Mucosa of descending colon (tissue), 3 donors: ENCODE results near the gene CST5. TPM values are rescaled to one million over a fixed set of nuclear protein-coding genes. Genes with fewer than 3 reads are reported as not detected.
"Not testable (repeated sequence)": the region's sequence is repeated elsewhere in the genome, so short reads cannot be mapped to it uniquely, and the experiment has no call there.

Experiments
- ATAC-seq: fragments of 200-7000 bp; cut with Tn5 transposase; one replicate; pipeline ENCODE4 v1.9.1; 2020; ENCODE audit warnings: mild to moderate bottlenecking, moderate library complexity
- DNase-seq, 3 donors: peaks; one replicate each; pipeline ENCODE4 v3.0.0-alpha.2; 2020
- H3K36me3 ChIP-seq: fragments of 200-600 bp; one replicate; pipeline ENCODE4 v1.8.0; 2021; ENCODE audit warnings: low read depth, mild to moderate bottlenecking
- H3K4me1 ChIP-seq: fragments of 200-600 bp; one replicate; pipeline ENCODE4 v1.8.0; 2021; ENCODE audit warnings: low read depth, mild to moderate bottlenecking
- H3K4me3 ChIP-seq: fragments of 200-600 bp; one replicate; pipeline ENCODE4 v1.8.0; 2021; ENCODE audit warnings: mild to moderate bottlenecking
- H3K9me3 ChIP-seq: fragments of 200-600 bp; one replicate; pipeline ENCODE4 v1.8.0; 2021; ENCODE audit warnings: mild to moderate bottlenecking
- intact Hi-C, 2 donors: fragments of 100-400 bp; cut with DNase I in 1 of 2; cut with micrococcal nuclease in 1 of 2; formaldehyde crosslinking; loops; one replicate each; pipeline versions ENCODE4 v1.11.0 to v1.11.1; 2022; cut with DNase I, micrococcal nuclease
- total RNA-seq, 3 donors: library from RNA; stranded (reverse); fragmentation: NEBNext Ultra II Directional in 2 of 3; extraction: Animal tissue kit (Norgen Biotek cat#: 25700) in 2 of 3; gene quantifications; one replicate each; pipeline versions ENCODE4 v1.2.1 to v1.2.4, GENCODE V29; 2021 to 2023
- TF ChIP-seq, protein P1 (sequence below): fragments of 200-600 bp; IDR thresholded peaks from one replicate; pipeline ENCODE4 v1.8.0; 2022; ENCODE audit warnings: antibody characterized with exemption, mild to moderate bottlenecking
- donor health status: DM: no; HTN: no; CAD: no; lungs with moderate emphysema.
- donor health status: DM: no; HTN: no; CAD: no.
- donor health status: DM: no; HTN: yes; CAD: no.

Gene CST5
- total RNA-seq, 3 donors from 2014 or later = not detected

DNA sequence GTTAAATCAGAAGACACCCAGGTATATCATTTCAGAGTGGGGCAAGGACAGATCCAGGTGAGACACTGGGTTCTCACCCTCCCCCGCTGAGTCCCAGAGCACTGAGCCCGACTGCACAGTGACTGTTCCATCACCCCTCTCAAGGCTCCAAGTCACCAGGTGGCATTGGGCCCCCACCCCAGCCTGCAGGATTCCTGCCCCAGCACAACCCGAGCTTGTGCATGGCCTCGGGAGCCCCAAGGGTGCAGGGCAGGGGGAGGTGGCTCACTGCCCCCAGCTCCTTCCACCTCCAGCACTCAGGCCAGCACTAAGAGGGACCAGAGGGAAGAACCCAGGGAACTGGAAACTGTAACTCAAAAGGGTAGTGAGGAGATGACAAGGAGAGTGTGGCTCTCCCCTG is 39.3 kb upstream of the CST5 start:
- TF ChIP-seq, protein P1, sequence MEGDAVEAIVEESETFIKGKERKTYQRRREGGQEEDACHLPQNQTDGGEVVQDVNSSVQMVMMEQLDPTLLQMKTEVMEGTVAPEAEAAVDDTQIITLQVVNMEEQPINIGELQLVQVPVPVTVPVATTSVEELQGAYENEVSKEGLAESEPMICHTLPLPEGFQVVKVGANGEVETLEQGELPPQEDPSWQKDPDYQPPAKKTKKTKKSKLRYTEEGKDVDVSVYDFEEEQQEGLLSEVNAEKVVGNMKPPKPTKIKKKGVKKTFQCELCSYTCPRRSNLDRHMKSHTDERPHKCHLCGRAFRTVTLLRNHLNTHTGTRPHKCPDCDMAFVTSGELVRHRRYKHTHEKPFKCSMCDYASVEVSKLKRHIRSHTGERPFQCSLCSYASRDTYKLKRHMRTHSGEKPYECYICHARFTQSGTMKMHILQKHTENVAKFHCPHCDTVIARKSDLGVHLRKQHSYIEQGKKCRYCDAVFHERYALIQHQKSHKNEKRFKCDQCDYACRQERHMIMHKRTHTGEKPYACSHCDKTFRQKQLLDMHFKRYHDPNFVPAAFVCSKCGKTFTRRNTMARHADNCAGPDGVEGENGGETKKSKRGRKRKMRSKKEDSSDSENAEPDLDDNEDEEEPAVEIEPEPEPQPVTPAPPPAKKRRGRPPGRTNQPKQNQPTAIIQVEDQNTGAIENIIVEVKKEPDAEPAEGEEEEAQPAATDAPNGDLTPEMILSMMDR = no peak
- H3K4me3 ChIP-seq = no peak overlapping the region
- intact Hi-C loops = no loop called here
- H3K36me3 ChIP-seq = no peaks in the 10 kb centered on the region
- DNase-seq (no peak), ATAC-seq (no peak)
- H3K4me1 ChIP-seq = no peaks in the 10 kb centered on the region
- no peaks in the 10 kb centered on the region for H3K9me3 ChIP-seq

DNA sequence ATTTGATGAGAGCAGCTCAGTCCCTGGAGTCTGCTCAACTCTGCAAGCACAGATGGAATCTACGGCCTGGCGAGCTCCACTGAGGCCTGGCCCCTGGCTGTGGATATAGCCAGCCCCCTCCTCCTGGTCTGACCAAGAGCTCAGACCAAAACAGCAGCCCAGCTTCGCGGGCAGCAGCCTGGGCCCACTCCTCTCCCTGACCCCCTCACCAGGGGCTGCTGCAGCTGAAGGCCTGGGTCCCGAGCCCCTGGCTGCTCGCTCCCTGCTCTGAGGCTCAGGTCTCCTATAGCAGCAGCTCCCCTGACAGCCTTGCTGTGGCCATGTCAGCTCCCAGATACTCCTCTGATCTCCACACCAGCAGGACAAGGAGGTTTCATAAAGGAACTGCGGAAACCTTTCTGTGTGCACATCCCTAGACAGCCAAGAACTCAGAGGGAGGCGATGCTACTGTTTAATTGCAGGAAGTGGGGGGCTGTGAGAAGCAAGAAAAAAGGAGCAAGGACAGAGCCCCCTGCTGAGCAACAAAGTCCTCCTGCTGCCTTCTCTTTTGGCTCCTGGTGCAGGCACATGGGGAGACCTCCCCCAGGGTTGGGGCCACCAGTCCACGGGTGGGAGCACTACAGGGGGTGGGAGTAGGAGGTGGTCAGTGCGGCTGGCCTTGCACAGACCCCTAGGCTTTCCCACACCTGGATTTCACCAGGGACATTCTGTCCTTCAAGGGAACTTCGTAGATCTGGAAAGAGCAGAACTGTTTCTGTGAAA is 38.7 kb upstream of the CST5 start:
- DNase-seq (no peak), ATAC-seq (no peak)
- Histone ChIP-seq H3K9me3 (no peaks in the 10 kb centered on the region), H3K36me3 (no peaks in the 10 kb centered on the region), H3K4me1 (no peaks in the 10 kb centered on the region), H3K4me3 (no peak overlapping the region)
- TF ChIP-seq, protein P1 = no peak
- intact Hi-C loops = no loop called here

DNA sequence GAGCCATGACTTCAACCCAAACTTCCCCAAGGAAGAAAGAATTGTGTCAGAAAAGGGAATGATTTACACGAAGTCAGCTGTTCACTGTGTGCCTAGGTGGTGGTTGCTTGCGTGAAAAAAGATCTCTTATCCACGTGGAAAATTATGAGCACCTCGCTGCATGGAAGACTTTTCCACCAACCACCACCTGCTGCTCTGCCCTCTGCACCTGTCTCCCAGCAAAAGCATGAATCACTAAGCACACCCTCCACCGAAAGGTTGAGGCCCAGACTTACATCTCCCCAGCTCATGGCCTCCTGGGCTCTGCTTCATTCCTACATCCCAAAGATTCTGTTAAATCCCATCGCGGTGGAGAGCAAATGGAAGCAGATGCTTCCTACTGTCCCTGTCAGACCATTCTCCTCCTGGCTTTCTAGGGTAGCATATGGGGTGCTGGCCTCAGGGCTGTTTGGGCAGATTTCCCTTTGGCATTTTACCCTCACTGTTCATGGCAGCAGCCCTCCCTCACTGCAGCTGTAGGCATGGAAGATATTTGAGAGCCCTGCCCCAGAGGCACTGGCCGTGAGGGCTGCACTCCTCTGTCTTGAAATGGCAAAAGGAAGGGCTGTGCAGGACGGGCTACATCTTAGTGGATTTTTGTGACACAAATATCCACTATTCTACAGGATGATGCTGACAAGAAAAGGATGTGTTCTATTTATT is 37.6 kb upstream of the CST5 start:
- no peak for DNase-seq
- Histone ChIP-seq H3K4me1 (no peaks in the 10 kb centered on the region), H3K4me3 (no peak overlapping the region), H3K9me3 (no peaks in the 10 kb centered on the region), H3K36me3 (no peaks in the 10 kb centered on the region)
- intact Hi-C loops = no loop called here
- TF ChIP-seq, protein P1 = no peak
- no peak for ATAC-seq

DNA sequence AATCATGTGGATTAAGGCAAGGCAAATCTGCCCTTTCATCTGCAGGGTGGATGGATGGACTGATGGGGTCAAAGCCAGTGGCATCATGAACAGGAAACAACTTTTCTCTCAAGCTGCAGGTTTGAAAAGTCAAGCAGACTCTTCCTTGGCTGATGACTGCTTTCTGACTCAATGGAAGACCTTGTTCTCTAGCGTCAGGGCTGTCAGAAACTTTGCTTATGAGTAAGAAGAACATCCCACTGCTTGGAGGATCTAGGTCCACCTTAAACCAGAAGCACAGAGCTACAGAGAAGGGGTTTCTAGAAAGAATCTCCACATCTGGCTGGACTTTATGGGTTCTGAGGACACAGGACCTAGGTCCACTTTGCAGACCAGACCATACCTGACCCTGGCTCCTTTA is 36.3 kb upstream of the CST5 start:
- DNase-seq (no peak), ATAC-seq (no peak)
- Histone ChIP-seq H3K36me3 (no peaks in the 10 kb centered on the region), H3K4me1 (no peaks in the 10 kb centered on the region), H3K9me3 (no peaks in the 10 kb centered on the region), H3K4me3 (no peak overlapping the region)
- intact Hi-C loops = no loop called here
- TF ChIP-seq, protein P1 = no peak

DNA sequence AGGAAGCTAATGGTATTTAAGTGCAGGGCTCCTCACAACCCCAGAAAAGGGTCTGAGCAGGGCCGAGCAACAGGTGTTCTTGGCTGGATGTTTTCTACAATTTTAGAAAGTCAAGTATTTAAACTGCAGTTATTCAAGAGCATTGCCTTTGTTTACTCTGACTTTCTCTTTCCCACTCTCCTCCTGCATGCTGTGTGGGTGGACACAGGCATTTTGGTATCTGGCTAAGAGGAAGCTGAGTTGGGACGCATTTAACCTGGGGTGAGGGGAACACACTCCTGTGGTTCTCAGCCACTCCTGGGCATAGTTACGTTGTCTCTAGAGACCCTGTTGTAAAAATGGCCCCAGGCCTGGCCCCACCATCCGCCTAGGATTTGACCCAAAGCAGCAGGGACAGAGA is 34.9 kb upstream of the CST5 start:
- ATAC-seq, H3K4me3 ChIP-seq, intact Hi-C loops, H3K36me3 ChIP-seq, H3K9me3 ChIP-seq, DNase-seq, H3K4me1 ChIP-seq: not testable (repeated sequence)

DNA sequence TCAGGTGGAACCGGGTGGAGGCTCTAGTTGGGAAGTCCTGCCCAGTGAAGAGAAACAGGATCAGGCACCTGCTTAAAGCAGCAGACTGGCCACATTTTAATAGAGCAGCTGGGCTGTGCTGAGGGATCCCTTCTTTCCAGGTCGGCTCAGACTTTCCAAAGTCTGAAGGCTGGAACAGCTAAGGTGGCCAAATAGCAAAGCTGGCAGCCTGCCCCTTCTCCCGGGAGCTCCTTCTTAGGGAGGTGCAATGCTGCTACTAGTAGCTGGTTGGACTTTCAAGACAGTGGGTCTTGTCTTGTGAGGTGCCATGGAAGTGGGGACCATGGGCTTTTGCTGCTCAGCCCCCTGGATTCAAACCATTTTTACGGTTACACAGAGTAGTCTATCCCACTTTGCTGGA is 30.7 kb upstream of the CST5 start:
- H3K4me1 ChIP-seq = no peaks in the 10 kb centered on the region
- H3K9me3 ChIP-seq = no peaks in the 10 kb centered on the region
- TF ChIP-seq, protein P1 = no peak
- no peak overlapping the region for H3K4me3 ChIP-seq
- ATAC-seq (no peak), DNase-seq (no peak)
- no peaks in the 10 kb centered on the region for H3K36me3 ChIP-seq
- intact Hi-C loops = no loop called here
